NCI-H1417 (cell line): Measurements from ENCODE around the gene PPIH.
"Not testable (repeated sequence)": the region's sequence is repeated elsewhere in the genome, so short reads cannot be mapped to it uniquely, and the experiment has no call there.

Source experiments
- DNase-seq, 3 experiments: peaks; one replicate each; lab custom pipeline; 2025; lab: John Stamatoyannopoulos, UW

The PPIH gene

GRCh38 chr1:42657981-42658876, at the start of gene PPIH:
PPIH (plus strand) TSS chr1:42658423; CDS start chr1:42658447, 24 bp downstream.
- DNase-seq: peak; percentile 91 to 96 (median 92)

DNA sequence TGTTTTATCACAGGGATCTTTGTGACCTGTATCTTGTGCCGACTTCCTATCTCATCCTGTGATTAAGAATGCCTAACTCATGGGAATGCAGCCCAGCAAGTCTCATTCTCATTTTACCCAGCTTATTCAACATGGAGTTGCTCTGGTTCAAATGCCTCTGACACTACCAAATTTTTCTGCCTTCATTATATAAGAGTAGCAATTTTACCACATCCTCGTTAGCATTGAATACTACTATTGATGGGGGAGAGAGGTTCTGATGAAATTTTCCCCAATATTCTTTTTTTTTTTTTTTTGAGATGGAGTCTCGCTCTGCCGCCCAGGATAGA, 44.5 kb upstream of the PPIH start:
- no peak for DNase-seq

GRCh38 chr1:42618866-42619265, 39.4 kb upstream of the PPIH start:
- no peak for DNase-seq

DNA sequence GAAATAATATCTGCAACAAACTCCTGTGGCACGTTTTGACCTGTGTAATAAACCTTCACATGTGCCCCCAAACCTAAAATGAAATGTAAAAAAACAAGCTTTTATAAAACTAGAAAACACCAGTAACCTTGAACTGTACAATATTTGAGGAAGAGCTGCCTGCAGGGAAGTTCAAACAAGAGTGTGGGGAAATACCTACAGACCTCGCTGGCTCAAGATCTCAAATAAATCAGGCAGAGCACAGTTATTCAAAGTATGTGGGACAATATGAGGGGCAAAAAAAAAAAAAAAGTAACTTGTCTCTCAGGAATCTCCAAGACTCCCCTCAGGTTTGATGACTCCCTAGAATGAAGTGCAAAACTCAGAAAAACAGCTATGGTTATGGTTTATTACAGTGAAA, 37.9 kb upstream of the PPIH start:
- no peak for DNase-seq

DNA sequence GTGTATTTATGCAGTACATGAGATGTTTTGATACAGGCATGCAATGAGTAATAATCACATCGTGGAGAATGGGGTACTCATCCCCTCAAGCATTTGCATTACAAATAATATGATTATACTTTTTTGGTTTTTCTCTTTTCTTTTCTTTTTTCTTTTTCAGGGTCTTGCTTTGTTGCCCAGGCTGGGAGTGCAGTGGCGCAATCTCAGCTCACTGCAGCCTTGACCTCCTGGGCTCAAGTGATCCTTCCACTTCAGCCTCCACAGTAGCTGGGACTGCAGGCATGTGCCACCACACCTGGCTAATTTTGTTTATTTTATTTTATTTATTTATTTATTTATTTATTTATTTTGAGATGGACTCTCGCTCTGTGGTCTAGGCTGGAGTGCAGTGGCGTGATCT, 37.0 kb upstream of the PPIH start:
- not testable (repeated sequence) for DNase-seq

- not testable (repeated sequence) for DNase-seq
These were observed 31.0 kb upstream of the PPIH start for GRCh38 chr1:42627205-42627604.

GRCh38 chr1:42639116-42639515, 19.1 kb upstream of the PPIH start:
- DNase-seq: no peak

DNA sequence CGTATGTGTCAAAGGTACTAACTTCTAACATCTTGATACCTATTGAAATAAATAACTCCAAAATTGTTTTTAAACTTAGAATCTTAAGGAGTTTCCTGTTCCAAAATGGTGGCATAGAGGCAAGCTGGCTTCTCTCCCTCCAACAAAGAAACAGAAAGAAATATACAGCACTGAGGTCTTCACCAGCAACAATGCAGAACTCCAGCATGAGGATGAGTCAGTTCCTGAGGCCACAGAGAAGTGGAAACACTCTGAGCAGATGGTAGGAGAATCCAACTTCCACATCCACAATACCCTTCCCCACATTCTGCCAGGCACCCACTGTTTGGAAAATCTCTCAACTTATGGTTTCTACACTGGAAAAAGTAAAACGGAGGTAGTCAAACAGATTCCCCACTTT, 12.2 kb upstream of the PPIH start:
- DNase-seq: no peak

DNA sequence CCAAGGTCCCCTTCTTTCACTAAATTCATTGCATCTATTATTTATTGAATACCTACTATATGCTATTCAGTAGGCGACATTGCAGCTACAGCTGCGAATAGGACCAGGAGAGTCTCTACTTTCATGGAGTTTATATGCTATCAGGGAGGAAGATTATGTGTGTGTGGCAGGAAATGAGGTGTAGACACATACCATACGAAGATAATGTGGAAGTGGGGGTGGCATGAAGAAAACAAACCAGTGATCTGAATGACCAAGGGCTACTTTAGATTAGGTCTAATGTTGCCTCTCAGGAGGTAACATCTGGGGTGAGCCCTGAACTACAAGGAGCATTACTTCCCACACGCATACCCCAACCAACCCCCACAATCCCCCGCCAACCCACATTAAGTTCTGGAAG, 1.0 kb upstream of the PPIH start:
- DNase-seq: peak in 2 of 3 experiments; percentile 24 to 70

DNA sequence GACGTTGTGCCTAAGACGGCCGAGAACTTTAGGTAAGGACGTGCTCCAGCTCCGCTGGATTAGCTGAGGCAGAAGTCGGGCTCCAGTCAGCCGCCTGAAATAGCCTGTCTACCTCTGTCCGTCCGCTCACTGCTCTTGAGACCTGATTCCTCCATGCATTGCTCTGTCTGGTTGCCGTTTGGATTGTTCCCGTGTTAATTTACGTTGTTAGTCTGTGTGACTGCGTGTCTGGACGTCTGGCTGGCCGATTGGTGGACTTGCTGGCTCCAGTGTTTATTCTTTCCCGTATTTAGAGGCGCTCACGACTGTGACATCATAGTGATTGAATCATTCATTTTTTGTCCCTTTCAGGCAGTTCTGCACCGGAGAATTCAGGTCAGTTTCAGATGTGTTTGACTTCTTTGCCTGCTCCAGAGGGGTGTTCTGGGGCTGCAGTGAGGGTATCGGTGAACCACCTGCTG, 684 bp downstream of the PPIH start:
- peak in 1 of 3 experiments; percentile 52 for DNase-seq

- DNase-seq: no peak
These were observed 2.8 kb downstream of the PPIH start for GRCh38 chr1:42660907-42661500.

DNA sequence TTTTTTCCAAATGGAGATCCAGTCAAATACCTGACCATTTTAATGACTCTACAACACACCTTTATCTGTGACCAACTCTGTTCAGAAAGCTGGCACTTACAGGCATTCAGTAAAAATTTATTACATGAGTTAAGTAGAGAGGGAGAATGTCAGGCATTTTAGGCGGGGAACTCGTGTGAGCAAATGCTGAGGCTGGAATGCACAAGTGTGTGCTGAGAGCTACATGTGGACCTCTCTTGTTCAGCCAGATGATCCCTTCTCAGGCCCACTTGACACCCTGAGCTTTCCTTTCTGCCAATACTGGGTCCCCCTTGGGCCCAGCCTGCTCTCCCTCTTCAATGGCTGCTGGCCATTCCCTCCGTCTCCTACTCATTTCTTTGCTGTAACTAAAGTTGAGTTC, 11.7 kb downstream of the PPIH start:
- DNase-seq: no peak

GRCh38 chr1:42670425-42670824, 12.2 kb downstream of the PPIH start:
- no peak for DNase-seq

DNA sequence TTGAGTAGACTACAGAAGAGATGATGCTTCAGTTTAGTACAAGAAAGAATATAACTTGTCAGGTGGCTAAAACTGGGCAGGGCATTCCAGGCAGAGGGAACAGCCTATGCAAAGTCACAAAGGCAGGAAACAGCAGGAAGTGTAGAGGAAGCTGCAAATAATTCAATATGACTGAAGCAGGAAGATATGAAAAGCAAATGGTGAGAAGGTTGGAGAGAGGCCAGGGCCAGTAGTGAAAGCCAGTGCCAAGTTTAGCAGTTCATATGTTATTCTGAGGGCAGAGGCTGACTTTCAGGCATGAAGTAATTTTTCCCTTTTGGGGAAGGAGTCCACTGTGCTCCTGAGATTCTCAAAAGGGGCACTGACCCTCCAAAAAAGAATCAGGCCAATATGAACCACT, 16.0 kb downstream of the PPIH start:
- no peak for DNase-seq

GRCh38 chr1:42674682-42675081, 16.5 kb downstream of the PPIH start:
- no peak for DNase-seq

GRCh38 chr1:42675467-42675866, 17.2 kb downstream of the PPIH start:
- no peak for DNase-seq

DNA sequence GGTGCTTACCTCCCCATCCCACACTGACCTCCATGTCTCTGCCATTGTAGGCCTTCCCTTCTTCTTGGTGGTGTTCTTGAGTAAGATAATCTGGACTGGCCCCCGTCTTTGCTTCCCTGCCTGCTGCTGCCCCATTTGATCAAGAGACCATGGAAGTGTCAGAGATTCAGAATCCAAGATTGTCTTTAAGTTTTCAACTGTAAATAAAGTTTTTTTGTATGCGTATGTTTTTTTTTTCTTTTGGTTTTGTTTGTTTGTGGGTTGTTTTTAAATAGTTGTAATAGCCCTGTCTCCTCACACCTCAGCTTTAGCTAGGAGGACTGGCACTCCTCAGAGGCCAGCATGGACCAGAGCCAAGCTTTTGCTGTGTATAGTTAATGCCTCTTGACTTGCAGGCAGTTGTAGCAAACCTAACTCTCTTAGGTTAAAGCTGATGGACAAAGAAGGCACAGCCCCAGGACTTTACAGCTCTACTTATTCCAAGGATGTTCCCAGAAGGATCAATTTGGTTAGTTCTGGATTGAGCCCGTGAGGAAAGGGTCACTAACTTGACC, 18.4 kb downstream of the PPIH start:
- DNase-seq: no peak

DNA sequence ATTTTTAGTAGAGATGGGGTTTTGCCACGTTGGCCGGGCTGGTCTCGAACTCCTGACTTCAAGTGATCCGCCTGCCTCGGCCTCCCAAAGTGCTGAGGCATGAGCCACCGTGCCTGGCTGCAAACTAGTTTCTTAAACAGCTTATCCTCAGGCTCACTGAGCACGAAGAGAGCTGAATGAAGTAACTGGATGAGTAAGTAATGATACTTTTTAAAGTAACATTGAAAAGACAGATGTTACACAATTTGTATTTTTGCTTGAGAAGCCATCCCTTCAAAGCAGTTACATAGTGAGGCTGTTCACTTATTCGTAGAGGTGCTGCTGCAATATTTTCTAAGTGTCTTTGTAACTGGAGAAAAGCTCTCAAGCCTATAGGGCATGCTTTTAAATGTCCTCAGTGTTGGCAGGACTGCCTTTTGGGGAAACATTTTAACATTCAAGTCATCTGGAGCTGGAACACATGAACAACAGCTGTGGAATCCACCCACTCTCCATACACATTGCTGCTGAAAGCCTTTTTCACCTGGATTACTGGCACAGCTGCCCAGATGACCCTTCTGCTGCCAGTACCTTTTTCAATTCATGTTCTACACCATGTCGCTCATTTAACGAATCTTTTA, 21.3 kb downstream of the PPIH start:
- DNase-seq: no peak

GRCh38 chr1:42680055-42680454, 21.8 kb downstream of the PPIH start:
- no peak for DNase-seq

- peak; percentile 42 to 69 (median 54) for DNase-seq
These were observed 22.9 kb downstream of the PPIH start for GRCh38 chr1:42680921-42681683.

DNA sequence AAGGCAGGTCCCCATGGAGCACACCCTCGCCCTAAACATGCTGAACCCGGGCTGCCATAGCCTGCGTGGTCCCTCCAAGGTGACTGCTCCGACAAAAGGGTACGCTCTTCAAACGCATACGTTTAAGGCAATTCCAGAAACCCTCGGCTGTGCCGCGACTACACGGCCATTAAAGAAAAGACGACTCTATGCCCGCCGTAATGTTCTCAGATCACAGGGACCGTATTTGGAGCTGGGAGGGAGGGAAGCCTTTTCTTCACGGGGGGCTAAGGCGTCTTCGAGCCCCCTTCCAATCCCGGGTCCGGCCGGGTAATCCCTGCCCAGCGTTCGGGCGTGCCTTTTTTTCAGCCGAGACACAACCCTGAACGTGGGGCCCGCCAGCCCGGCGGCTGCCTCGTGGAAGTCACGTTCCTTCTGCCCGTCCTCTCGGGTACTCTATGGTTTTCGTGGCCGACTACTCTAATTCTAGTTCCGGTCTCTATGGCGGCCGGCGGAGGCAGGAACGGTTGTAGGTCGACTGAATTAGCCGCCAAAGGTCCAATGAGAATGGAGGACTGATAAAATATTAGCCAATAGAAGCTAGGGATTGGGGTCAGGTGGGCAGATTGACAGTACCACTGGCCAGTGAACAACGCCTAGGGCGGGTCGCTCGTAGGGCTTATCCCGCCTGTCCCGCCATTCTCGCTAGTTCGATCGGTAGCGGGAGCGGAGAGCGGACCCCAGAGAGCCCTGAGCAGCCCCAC, 23.7 kb downstream of the PPIH start, which contains the start of gene YBX1:
Gene YBX1, plus strand, starts transcription at position 678 of the 743 bp plus-strand sequence. CDS start 148 bp downstream, outside the sequence.
- peak; percentile 97 to 99 (median 98) for DNase-seq
